ENCODE results near the gene PPDPF.
A peak's percentile ranks its signal among the peaks of the same experiment; 100 is the strongest.

Gene PPDPF

DNA sequence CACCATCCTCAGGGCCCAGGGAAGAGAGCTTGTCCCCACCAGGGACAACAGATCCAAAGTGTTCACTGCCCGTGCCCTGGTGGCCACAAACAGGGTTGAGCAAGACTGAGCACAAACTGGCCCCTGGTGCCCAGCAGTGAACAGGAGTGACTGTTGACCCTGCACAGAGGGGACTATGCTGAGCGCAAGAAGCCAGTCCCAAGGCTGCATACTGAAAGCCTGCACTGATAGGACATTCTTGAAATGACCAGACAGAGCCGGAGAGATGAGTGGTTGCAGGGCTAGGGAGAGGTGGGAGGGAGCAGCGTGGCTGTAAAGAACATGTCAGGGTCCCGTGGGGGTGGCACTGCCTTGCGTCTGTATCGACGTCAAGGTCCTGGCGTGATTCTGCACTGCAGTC is 30.5 kb downstream of the PPDPF start:
- Histone ChIP-seq H3K27ac (no peak overlapping the region), H3K9me3 (ENCODE audit: control insufficient read depth, low read length) (no peaks in the 10 kb centered on the region), H3K4me2 (ENCODE audit: low read length) (no peak overlapping the region), H3K4me3 (ENCODE audit: low read depth, low read length) (no peak overlapping the region), H3K27me3 (ENCODE audit: control insufficient read depth, insufficient read depth, low read length) (no peaks in the 10 kb centered on the region), H3K79me2 (no peaks in the 10 kb centered on the region), H3K36me3 (ENCODE audit: control insufficient read depth, insufficient read depth, low read length) (no peaks in the 10 kb centered on the region), H2AFZ (no peak overlapping the region), H3K9ac (no peak overlapping the region), H3K4me1 (peaks cover 4% of the 10 kb centered on the region)
- TF ChIP-seq CTCF (IDR thresholded peaks at IDR 0.05), result no peak

DNA sequence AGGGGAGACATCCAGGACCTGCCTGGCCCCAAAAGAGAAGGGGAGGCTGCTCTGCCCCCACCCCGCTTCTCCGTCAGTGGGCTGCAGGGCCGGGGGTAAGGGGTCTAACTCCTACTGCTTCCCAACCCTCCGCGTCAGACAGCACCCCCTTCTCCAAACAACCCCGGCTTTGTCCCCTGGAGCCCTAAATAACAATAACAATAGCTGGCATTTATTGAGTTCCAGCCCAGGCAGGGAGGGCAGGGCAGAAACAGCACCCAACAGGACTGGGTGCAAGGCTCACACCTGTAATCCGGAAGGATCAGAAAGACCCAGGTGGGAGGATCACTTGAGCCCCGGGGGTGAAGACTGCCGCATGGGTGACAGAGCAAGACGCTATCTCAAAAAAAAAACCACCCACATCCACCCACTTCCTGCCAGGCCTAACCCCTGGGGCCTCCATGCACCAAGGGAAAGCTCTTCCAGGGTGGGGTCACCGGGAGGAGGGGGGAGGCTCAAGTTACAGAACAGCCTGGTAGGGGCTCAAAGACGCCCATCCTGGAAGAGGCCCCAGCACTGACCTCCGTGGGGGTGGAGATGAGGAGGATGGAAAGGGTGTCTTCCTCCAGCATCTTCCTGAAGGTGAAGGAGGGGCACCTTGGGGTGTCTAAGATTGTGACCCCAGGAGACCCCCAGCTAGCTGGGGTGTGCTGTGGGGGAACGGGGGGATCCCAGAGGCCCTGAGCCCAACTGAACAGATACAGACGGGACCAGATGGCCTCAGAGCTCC is 32.1 kb downstream of the PPDPF start:
- Histone ChIP-seq H3K79me2 (no peaks in the 10 kb centered on the region), H3K4me3 (ENCODE audit: low read depth, low read length) (no peak overlapping the region), H3K27ac (no peak overlapping the region), H2AFZ (peak overlapping the region; percentile 22), H3K9me3 (ENCODE audit: control insufficient read depth, low read length) (no peaks in the 10 kb centered on the region), H3K4me1 (peaks cover 4% of the 10 kb centered on the region), H3K27me3 (ENCODE audit: control insufficient read depth, insufficient read depth, low read length) (no peaks in the 10 kb centered on the region), H3K36me3 (ENCODE audit: control insufficient read depth, insufficient read depth, low read length) (no peaks in the 10 kb centered on the region), H3K4me2 (ENCODE audit: low read length) (no peak overlapping the region), H3K9ac (no peak overlapping the region)
- no peak for TF ChIP-seq CTCF (IDR thresholded peaks at IDR 0.05)

DNA sequence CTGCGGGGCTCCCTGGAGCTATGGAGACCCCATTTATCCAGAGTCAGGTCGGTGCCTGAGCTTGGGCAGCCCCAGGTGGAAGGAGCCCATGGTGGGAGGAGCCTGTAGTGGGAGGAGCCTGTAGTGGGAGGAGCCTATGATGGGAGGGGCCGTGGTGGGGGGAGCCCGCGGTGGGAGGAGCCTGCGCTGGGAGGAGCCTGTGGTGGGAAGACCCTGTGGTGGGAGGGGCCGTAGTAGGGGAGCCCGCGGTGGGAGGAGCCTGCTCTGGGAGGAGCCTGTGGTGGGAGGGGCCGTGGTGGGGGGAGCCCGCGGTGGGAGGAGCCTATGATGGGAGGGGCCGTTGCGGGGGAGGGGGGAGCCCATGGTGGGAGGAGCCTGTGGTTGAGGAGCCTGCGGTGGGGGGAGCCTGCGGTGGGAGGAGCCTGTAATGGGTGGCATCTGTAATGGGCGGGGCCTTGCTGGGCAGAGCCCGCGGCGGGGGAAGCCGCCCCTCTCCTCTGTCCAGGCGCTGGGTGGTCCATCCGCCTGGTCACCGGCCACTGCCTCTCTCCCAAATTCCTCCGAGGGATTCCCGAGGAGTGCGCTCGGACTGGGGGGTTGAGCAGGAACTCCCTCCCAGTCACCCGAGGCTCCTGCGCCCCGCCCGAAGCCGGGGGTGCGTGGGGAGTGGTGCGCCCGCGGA is 32.8 kb downstream of the PPDPF start:
- Histone ChIP-seq H3K36me3 (ENCODE audit: control insufficient read depth, insufficient read depth, low read length) (no peaks in the 10 kb centered on the region), H3K27me3 (ENCODE audit: control insufficient read depth, insufficient read depth, low read length) (no peaks in the 10 kb centered on the region), H2AFZ (peak overlapping the region; percentile 55), H3K27ac (no peak overlapping the region), H3K4me3 (ENCODE audit: low read depth, low read length) (peak overlapping the region; percentile 18), H3K9ac (no peak overlapping the region), H3K4me1 (peaks cover 4% of the 10 kb centered on the region), H3K4me2 (ENCODE audit: low read length) (peak overlapping the region; percentile 70), H3K79me2 (no peaks in the 10 kb centered on the region), H3K9me3 (ENCODE audit: control insufficient read depth, low read length) (no peaks in the 10 kb centered on the region)
- TF ChIP-seq CTCF (IDR thresholded peaks at IDR 0.05), result no peak

- Histone ChIP-seq H2AFZ (peak within 1 kb of the TSS; percentile 55), H3K4me3 (ENCODE audit: low read depth, low read length) (peak within 1 kb of the TSS; percentile 18), H3K4me1 (peaks cover 4% of the 10 kb centered on the region), H3K36me3 (ENCODE audit: control insufficient read depth, insufficient read depth, low read length) (no peaks in the 10 kb centered on the region), H3K9ac (no peak within 1 kb of the TSS), H3K9me3 (ENCODE audit: control insufficient read depth, low read length) (no peaks in the 10 kb centered on the region), H3K4me2 (ENCODE audit: low read length) (peak within 1 kb of the TSS; percentile 70), H3K27me3 (ENCODE audit: control insufficient read depth, insufficient read depth, low read length) (no peaks in the 10 kb centered on the region), H3K79me2 (no peaks in the 10 kb centered on the region), H3K27ac (no peak within 1 kb of the TSS)
- TF ChIP-seq CTCF (IDR thresholded peaks at IDR 0.05), result no peak
Observed at GRCh38 chr20:63553933-63554290, 33.3 kb downstream of the PPDPF start, which contains the start of gene FNDC11. Gene FNDC11, plus strand, starts transcription at chr20:63554159. Its CDS starts 1,505 bp downstream, at chr20:63555664.
